Measurements from ENCODE around the gene SNRPD2.

DNA sequence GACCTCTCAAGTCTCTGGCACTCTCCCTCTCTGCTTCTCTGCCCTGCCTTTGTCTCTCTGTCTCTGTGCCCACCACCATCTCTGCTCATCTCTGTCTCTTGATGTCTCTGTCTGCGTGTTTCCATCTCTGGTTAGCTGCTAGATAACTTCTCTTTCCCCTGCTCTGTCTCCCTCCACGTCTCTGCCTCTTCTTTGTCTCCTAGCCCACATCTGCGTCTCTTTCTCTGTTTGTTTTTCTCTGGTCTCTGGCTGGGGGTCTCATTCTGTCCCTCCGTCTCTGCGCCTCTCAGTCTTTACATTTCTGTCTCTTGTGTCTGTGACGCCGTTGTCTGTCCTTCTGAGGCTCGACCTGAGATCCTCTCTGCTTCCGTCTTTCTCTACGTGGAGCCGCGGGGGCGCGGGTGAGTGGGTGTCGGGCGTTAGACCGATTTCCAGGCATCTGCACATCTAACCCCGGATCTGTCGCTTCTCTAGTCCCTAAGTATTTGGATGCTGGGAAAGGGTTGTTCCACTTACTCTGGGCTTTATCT lies 23.3 kb downstream of the SNRPD2 start:
- no peak for TF ChIP-seq GATA3 (IDR thresholded peaks at IDR 0.05; ENCODE audit: low read depth, low read length)
- TF ChIP-seq GATA2 (IDR thresholded peaks at IDR 0.05; ENCODE audit: low read depth, low read length) = no peak

All from SH-SY5Y (cell line).